ENCODE measurements around the gene AMBRA1.

DNA sequence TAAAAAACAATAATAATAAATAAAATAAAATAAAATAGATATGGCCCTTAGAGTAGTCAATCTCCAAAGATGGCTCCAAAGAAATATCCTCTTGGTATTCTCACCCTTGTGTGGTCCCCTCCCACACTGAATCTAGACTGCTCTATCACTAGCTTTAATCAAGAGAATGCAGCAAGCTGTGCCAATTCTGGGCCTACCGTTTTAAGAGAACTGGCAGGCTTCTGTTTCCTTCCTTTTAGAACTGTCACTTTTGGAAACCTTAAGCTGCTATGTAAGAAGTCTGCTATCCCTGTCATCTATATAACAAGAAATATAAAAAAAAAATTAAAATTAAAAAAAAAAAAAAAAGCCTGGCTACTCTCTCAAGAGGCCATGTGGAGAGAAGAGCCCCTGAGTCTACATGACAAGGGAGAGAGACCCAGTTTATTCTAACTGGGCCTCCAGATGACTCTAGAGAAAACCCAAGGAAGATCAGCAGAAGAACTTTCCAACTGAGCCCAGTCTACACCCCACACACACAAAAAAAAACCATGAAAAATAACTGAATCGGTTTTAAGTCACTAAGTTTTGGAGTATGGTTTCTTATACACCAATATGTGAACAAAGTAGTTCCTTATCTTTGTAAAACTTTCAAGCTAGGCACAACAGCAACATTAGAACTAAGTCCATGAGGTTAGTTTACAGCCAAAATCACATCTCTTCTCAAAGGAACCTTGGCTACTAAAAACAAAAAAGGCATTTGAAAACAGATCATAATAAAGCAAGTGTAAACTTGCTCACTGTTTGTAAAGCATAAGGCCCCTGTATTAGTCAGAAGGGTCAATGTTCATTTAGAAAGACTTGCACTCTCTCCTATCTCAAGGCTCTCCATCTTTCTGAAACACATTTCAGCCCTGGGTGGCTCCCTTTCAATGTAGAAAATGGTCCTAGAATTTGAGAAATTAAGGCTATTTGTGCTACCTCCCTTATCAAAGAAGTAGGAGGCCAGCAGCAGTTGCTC, 67.3 kb downstream of the AMBRA1 start:
- TF ChIP-seq CTCF (IDR thresholded peaks at IDR 0.05; ENCODE audit: borderline replicate concordance, extremely low read depth, low read length, poor library complexity, severe bottlenecking): no peak
- no peak for TF ChIP-seq EZH2 (IDR thresholded peaks at IDR 0.05; ENCODE audit: borderline replicate concordance, low read depth, low read length, severe bottlenecking)
